ENCODE measurements around the gene SQSTM1.

SQSTM1 gene

DNA sequence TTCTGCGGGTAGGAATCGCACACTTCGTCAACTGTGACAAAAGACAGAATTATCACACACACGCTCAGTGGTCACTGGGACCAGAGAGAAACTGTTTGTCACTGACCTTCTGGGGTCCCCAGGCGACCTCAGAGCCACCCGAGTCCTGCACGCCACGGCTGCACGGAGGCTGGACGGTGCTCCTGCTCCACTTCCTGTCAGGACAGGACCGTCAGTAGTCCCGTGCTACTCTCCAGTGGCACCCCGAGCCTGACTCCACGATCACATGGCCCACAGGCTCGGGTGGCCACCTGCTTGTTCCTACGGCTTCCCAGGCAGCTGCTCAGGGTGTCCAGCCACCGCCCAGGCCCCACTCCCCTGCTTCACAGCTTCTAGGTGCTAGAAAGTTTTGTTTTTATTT, 20.1 kb downstream of the SQSTM1 start:
- no peaks in the 10 kb centered on the region for H3K27me3 ChIP-seq (ENCODE audit: insufficient read depth, poor library complexity, severe bottlenecking)
- no peak overlapping the region for H3K27ac ChIP-seq (replicated peaks)
- TF ChIP-seq CTCF (IDR thresholded peaks at IDR 0.05; ENCODE audit: insufficient read depth, low read length) = no peak
- TF ChIP-seq GABPA (IDR thresholded peaks at IDR 0.05; ENCODE audit: low read depth) = no peak
- TF ChIP-seq SPI1 (IDR thresholded peaks at IDR 0.05; ENCODE audit: borderline replicate concordance, low read depth) = no peak
- TF ChIP-seq POLR2AphosphoS5 (IDR thresholded peaks at IDR 0.05; ENCODE audit: low read depth) = no peak
- no peak for TF ChIP-seq REST (IDR thresholded peaks at IDR 0.05; ENCODE audit: insufficient replicate concordance, low read depth)
- H3K4me3 ChIP-seq (replicated peaks; ENCODE audit: insufficient read depth, low read length) = no peak overlapping the region
- no peak for DNase-seq (ENCODE audit: low read depth in 1 of 2, low spot score in 1 of 2)

GRCh38 chr5:179841621-179842020, 20.9 kb downstream of the SQSTM1 start:
- TF ChIP-seq POLR2AphosphoS5 (IDR thresholded peaks at IDR 0.05; ENCODE audit: low read depth) (no peak), REST (IDR thresholded peaks at IDR 0.05; ENCODE audit: insufficient replicate concordance, low read depth) (no peak), CTCF (IDR thresholded peaks at IDR 0.05; ENCODE audit: insufficient read depth, low read length) (no peak), SPI1 (IDR thresholded peaks at IDR 0.05; ENCODE audit: borderline replicate concordance, low read depth) (no peak)
- no peak for DNase-seq (ENCODE audit: low read depth in 1 of 2, low spot score in 1 of 2)
- Histone ChIP-seq H3K4me3 (replicated peaks; ENCODE audit: insufficient read depth, low read length) (no peak overlapping the region), H3K27ac (replicated peaks) (no peak overlapping the region), H3K27me3 (ENCODE audit: insufficient read depth, poor library complexity, severe bottlenecking) (no peaks in the 10 kb centered on the region)

DNA sequence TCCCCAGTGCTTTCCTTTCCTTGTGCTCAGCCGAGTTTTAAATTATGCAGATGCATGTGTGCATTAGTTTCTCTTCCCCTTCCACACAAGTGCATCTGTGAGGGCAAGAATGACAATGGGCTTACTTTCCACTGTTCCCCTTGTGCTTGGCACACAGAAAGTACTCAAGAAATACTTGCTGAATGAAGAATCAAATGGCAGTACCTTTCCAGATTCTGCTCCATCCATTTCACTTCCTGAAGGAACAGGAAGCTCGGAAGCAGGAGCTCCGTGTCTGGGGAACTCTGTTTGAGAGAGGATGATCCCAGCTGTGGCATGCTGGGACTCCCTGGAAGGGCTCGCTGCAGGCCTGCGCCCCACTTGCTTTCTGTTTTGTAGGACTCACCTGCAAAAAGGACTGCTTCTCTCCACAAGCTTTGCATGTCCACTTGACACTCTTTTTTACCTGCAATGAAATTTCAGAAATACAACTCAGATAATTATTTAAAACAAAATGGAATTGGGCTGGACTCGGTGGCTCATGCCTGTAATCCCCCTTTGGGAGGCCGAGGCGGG, 32.4 kb downstream of the SQSTM1 start:
- DNase-seq (ENCODE audit: low read depth in 1 of 2, low spot score in 1 of 2) = no peak
- no peak for TF ChIP-seq POLR2AphosphoS5 (IDR thresholded peaks at IDR 0.05; ENCODE audit: low read depth)
- Histone ChIP-seq H3K4me3 (replicated peaks; ENCODE audit: insufficient read depth, low read length) (no peak overlapping the region), H3K27ac (replicated peaks) (no peak overlapping the region), H3K27me3 (ENCODE audit: insufficient read depth, poor library complexity, severe bottlenecking) (no peaks in the 10 kb centered on the region)

- Histone ChIP-seq H3K4me3 (replicated peaks; ENCODE audit: insufficient read depth, low read length) (no peak overlapping the region), H3K27me3 (ENCODE audit: insufficient read depth, poor library complexity, severe bottlenecking) (no peaks in the 10 kb centered on the region), H3K27ac (replicated peaks) (no peak overlapping the region)
- DNase-seq (ENCODE audit: low read depth in 1 of 2, low spot score in 1 of 2) = no peak
- no peak for TF ChIP-seq SPI1 (IDR thresholded peaks at IDR 0.05; ENCODE audit: borderline replicate concordance, low read depth)
- no peak for TF ChIP-seq GABPA (IDR thresholded peaks at IDR 0.05; ENCODE audit: low read depth)
- no peak for TF ChIP-seq CTCF (IDR thresholded peaks at IDR 0.05; ENCODE audit: insufficient read depth, low read length)
- TF ChIP-seq REST (IDR thresholded peaks at IDR 0.05; ENCODE audit: insufficient replicate concordance, low read depth) = no peak
- TF ChIP-seq POLR2AphosphoS5 (IDR thresholded peaks at IDR 0.05; ENCODE audit: low read depth) = no peak
These were observed 33.7 kb downstream of the SQSTM1 start for GRCh38 chr5:179854356-179854755.
